Breast epithelium (tissue), 3 donors: Measurements from ENCODE around the gene S100Z.

Experiments
- CTCF ChIP-seq, 3 donors: fragments of 450-650 bp; IDR thresholded peaks; one replicate each; pipeline ENCODE4 v1.5.1; 2016 to 2017; ENCODE audit warnings: antibody characterized with exemption in 3 of 3, mild to moderate bottlenecking in 3 of 3, moderate library complexity in 3 of 3
- POLR2A ChIP-seq: fragments of 450-650 bp; IDR thresholded peaks from one replicate; pipeline ENCODE4 v1.6.1; 2016; ENCODE audit warnings: antibody characterized with exemption, mild to moderate bottlenecking, moderate library complexity

GRCh38 chr5:76859591-76860247, 9.9 kb downstream of the S100Z start:
- TF ChIP-seq CTCF (IDR thresholded peaks at IDR 0.05) (no peak), POLR2A (no peak)
